KOPT-K1 (cell line): ENCODE measurements around the gene DNASE1L2.

Experiments
- H3K27ac ChIP-seq: fragments of 200-600 bp; sonication (generic); 2 replicates; pipeline ENCODE4 v1.5.1; 2016; ENCODE audit warnings: antibody characterized with exemption, mild to moderate bottlenecking, low read depth, low read length; ENCODE audit not compliant: poor library complexity, severe bottlenecking
- H3K36me3 ChIP-seq: fragments of 200-600 bp; sonication (generic); 2 replicates; pipeline ENCODE4 v1.5.1; 2017; ENCODE audit warnings: antibody characterized with exemption, mild to moderate bottlenecking, low read length, moderate library complexity; ENCODE audit not compliant: insufficient read depth
- H3K9me3 ChIP-seq: fragments of 200-600 bp; sonication (generic); 2 replicates; pipeline ENCODE4 v1.5.1; 2017; ENCODE audit warnings: antibody characterized with exemption, low read length, mild to moderate bottlenecking; ENCODE audit not compliant: insufficient read depth, poor library complexity, severe bottlenecking

The DNASE1L2 gene

DNA sequence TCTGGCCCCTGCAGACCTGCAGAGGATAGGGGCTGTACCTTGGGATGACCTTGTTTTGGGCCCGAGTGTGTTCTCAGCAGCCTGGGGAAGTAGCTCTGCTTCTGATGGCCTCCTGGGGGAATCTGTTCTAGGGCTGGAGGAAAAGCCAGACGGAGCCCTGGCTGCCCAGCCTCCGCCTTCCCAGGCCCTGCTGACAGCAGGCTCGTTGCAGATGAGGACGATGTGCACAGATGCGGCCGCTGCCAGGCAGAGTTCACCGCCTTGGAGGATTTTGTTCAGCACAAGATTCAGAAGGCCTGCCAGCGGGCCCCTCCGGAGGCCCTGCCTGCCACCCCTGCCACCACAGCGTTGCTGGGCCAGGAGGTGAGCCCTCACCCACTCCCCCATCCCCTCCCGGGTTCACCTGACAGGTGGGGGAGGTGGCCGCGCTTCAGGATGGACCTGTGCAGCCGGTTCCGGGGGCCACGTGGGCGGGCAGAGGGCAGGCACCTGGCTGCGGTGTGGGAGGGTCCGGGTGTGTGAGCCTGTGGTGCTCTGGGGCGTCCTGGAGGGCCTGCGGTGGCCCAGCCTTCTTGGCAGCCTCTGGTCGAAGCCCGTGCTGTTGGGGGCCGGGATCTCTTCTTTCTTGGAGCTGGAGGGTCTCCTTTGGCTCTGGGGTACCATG, 8.0 kb upstream of the DNASE1L2 start:
- Histone ChIP-seq H3K9me3 (no peaks in the 10 kb centered on the region), H3K36me3 (peaks cover 65% of the 10 kb centered on the region), H3K27ac (no peak overlapping the region)

DNA sequence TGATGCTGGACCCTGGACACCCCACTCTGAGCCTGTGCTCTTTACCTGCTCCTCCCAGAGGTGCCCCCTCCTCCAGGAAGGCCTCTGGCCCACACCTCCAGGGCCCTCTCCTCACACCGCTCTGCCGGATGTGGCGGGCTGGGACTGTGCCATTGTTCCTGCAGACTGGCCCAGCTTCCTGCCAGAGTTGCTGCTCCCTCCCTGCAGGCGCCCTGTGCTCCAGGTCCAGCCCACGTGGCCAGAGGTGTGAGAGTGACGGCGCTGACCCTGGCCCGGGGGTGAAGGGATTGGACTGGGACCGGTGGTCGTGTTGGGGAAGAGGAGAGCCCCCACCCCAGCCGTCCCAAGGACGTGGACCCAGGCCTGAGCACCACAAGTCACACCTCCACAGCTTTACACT, 7.2 kb upstream of the DNASE1L2 start:
- no peak overlapping the region for H3K27ac ChIP-seq
- no peaks in the 10 kb centered on the region for H3K9me3 ChIP-seq
- H3K36me3 ChIP-seq, result peaks cover 73% of the 10 kb centered on the region

DNA sequence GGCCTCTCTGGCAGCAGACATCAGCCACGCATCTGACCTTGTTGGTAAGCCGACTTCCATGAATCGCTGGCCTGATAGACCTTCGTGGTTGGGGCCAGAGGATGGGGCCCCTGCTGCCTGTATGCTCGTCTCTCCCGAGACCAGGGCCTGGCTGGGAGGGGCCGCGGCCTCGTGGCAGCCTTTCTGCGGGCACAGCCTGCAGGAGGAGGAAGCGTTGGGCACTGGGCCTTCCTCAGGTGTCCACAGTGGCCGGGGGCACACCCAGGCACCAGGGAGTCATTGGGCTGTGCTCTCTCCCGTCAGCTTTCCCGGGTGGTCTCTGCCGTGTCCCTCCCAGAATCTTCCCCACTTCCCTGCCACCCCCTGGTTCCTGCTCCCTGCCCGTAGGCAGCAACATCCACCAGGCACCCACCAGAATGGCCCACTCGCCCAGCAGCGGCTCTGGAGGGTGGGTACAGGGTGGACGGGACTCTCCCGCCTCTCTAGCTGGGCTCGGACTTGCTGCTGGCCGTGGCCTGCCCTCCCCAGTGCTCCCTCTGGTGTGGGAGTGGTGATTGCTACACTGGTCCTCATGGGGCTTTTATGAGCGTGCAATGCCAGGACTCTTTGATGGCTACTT, 6.5 kb upstream of the DNASE1L2 start:
- peaks cover 80% of the 10 kb centered on the region for H3K36me3 ChIP-seq
- no peak overlapping the region for H3K27ac ChIP-seq
- no peaks in the 10 kb centered on the region for H3K9me3 ChIP-seq

DNA sequence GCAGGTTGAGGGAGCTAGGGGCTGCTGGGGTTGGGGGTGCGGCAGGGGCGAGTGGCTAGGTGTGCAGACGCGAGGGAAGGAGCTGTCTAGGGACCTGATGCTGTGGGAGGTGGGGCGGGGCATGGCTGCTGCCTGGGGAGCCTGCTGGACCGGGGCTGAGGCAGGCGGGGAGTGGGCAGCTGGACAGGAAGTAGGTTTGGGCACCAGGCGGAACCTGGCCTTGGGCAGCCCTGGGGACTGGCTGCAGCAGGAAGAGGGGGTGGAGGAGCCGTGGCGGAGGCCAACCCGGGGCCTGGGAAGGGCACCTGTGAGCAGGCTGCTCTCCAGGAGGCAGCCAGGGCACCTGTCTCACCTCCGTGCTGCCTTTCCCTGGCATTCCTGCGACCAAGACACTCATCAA, 5.9 kb upstream of the DNASE1L2 start:
- peaks cover 86% of the 10 kb centered on the region for H3K36me3 ChIP-seq
- no peak overlapping the region for H3K27ac ChIP-seq
- no peaks in the 10 kb centered on the region for H3K9me3 ChIP-seq

DNA sequence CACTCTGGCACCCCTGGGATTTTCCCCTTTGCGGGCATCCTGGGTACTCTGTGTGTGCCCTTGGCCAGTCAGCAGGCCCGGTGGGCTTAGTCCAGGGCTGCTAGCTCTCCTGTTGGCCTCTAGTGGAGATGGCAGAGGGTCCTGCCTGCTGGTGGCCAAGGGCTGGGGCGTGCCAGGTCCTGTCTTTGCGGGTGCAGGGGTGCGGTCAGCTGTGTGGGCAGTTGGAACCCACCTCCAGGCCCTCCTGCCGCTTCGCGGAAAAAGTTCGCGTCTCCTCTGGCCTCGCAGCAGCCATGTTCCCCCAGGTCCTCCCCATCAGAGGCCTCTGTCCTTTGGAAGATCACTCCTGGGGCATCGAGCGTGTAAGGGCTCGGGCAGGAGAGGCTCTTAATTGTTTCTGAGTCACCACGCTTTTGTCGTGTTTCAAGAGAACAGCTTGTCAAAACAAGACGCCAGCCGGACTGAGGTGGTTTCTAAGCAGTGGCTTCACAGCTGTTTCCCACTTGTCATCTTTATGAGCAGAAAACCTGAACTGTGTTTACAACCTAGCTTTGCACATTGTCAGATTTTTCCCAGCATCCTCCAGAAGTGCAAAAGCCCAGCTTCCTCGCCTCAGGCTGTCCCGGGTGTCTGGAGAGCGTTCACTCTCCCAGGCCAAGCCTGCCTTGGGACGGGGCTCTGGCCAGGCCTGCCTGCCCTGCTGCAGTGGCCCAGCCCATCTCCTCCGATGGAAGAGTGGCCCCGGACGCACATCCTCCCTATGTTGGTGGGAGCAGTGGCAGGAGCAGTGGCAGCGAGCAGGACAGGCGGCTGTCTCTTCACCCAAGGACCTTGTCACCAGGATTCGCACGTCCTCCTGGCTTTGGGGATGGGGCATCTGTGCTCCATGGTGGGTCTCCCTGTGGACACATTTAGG, 5.0 kb upstream of the DNASE1L2 start:
- H3K9me3 ChIP-seq, result no peaks in the 10 kb centered on the region
- H3K27ac ChIP-seq, result no peak overlapping the region
- H3K36me3 ChIP-seq, result peaks cover 93% of the 10 kb centered on the region

DNA sequence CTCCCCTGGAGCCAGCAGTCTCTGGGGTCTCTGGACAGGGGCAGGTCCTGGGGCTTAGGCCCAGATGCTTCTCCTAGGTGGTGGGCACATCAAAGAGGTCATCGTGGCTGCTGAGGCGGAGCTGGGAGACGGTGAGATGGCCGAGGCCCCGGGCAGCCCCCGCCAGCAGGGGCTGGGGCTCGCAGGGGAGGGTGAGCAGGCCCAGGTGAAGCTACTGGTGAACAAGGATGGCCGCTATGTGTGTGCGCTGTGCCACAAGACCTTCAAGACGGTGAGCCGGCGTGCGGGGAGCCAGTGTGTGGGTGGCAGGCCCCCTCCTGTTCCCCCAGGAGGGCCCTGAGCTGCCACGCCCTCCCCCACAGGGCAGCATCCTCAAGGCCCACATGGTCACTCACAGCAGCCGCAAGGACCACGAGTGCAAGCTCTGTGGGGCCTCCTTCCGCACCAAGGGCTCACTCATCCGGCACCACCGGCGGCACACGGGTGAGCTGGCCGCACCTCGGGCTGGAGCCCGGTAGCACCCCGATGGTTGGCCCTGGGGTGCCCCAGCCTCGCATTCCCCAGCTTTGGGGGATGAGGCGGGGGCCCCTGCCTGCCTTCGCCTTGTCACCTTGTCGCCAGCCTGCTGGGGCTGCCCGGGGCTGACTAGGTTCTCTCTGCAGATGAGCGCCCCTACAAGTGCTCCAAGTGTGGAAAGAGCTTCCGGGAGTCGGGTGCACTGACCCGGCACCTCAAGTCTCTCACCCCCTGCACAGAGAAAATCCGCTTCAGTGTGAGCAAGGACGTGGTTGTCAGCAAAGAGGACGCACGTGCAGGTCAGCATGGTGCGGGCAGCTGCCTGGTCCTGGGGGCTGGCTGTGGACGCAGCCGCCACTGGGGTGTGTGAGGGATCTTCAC, 3.9 kb upstream of the DNASE1L2 start:
- H3K36me3 ChIP-seq, result peaks cover 88% of the 10 kb centered on the region
- no peak overlapping the region for H3K27ac ChIP-seq
- H3K9me3 ChIP-seq, result no peaks in the 10 kb centered on the region

DNA sequence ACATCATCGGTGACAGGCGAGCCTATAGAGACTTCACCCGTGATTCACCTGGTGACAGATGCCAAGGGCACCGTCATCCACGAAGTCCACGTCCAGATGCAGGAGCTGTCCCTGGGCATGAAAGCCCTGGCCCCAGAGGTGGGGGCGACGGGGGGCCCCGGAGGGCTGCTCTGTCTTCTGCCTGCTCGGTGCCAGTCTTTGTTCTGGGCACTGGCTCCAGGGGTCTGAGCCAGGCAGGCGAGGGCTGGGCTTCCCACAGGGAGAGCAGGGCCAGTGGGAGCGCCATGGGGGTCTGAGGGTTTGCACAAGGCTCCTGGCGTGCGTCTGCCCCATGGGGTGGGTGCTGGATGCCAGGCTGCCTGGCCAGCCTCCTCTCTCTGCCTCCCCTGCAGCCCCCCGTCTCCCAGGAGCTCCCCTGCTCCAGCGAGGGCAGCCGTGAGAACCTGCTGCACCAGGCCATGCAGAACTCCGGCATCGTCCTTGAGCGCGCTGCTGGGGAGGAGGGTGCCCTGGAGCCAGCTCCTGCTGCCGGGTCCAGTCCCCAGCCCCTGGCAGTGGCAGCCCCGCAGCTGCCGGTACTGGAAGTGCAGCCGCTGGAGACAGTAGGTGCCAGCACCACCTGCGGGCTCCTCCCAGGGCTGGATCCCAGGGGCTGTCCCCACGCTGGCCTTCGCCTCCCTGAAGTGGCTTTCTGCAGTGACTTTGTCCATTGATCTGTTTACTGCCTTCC, 3.0 kb upstream of the DNASE1L2 start:
- Histone ChIP-seq H3K36me3 (peaks cover 92% of the 10 kb centered on the region), H3K9me3 (no peaks in the 10 kb centered on the region), H3K27ac (no peak overlapping the region)

DNA sequence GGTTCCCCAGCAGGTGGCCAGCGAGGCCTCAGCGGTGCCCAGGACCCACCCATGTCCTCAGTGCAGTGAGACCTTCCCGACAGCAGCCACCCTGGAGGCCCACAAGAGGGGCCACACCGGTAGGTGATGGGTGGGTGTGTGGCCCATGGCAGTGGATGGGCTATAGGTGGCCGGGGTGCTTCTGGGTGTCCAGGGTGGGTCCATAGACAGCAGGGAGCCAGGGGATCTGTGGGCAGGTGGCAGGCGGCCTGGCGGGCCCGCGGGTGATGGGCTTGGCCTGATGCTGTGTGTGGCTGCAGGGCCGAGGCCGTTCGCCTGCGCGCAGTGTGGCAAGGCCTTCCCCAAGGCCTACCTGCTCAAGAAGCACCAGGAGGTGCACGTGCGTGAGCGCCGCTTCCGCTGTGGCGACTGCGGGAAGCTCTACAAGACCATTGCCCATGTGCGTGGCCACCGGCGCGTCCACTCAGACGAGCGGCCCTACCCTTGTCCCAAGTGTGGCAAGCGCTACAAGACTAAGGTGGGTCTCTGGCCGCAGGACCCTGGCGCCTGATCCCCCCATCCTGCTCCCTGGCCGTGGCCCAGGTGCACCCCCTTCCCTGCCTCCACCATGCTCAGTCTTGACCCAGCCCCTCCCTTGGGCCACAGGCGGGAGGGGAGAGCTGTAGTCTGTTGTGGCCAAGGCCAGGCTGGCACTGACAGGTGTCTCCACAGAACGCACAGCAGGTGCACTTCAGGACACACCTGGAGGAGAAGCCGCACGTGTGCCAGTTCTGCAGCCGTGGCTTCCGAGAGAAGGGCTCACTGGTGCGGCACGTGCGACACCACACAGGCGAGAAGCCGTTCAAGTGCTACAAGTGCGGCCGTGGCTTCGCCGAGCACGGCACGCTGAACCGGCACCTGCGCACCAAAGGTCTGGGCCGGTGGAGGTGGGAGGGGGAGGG, 2.1 kb upstream of the DNASE1L2 start:
- peaks cover 92% of the 10 kb centered on the region for H3K36me3 ChIP-seq
- H3K9me3 ChIP-seq, result no peaks in the 10 kb centered on the region
- no peak overlapping the region for H3K27ac ChIP-seq

DNA sequence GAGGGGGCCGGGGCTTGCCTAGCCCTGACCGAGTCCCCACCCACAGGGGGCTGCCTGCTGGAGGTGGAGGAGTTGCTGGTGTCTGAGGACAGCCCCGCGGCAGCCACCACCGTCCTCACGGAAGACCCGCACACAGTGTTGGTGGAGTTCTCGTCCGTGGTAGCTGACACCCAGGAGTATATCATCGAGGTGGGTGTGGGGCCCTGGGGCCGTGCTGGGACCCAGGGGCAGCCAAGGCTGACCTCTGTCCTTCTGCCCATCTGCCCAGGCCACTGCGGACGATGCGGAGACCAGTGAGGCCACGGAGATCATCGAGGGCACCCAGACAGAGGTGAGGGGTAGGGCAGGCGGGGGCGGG, 1.5 kb upstream of the DNASE1L2 start:
- H3K36me3 ChIP-seq, result peaks cover 92% of the 10 kb centered on the region

DNA sequence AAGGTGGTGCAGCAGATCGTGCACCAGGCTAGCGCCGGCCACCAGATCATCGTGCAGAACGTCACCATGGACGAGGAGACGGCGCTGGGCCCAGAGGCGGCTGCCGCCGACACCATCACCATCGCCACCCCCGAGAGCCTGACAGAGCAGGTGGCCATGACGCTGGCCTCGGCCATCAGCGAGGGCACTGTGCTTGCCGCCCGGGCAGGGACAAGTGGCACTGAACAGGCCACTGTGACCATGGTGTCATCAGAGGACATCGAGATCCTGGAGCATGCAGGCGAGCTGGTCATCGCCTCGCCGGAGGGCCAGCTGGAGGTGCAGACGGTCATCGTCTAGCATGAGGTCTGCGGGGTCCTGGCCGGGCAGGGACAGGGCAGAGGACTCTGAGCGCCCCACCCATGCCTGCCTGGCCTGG, 1.0 kb upstream of the DNASE1L2 start:
- Histone ChIP-seq H3K36me3 (peaks cover 90% of the 10 kb centered on the region), H3K27ac (no peak overlapping the region), H3K9me3 (no peaks in the 10 kb centered on the region)

More for the DNA sequence above, 1.5 kb upstream of the DNASE1L2 start:
- H3K9me3 ChIP-seq, result no peaks in the 10 kb centered on the region
- H3K27ac ChIP-seq, result no peak overlapping the region

DNA sequence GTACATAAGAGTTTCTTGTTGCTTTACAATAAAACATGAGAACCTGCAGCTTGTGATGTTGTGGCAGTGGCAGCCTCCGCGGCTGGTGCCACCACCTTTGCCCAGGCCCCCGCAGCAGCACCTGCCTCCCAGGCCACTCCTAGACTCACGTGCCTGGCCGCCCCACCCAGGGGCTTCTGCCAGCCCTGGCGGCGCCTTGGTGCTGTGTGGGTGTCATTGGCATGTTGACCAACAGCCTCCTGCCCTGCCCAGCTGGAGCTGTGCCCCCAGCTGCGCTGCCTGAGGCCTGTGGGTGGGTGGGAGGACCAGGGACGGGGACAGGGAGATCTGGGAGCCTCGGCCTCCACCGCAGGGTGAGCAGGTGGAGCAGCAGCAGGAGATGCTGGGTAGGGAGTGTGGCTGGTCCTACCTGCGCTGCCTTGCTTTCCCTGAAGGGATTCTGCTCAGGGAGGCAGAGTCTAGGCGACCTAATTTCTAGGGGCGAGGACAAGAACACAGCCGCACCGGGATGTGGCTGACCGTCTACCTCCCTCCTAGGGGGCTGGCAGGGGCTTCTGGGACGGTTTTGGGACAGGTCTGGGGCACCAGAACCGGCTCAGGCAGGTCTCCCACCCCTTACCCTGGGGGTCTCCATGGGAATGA, 428 bp upstream of the DNASE1L2 start:
- no peak overlapping the region for H3K27ac ChIP-seq
- no peaks in the 10 kb centered on the region for H3K9me3 ChIP-seq
- peaks cover 84% of the 10 kb centered on the region for H3K36me3 ChIP-seq

DNA sequence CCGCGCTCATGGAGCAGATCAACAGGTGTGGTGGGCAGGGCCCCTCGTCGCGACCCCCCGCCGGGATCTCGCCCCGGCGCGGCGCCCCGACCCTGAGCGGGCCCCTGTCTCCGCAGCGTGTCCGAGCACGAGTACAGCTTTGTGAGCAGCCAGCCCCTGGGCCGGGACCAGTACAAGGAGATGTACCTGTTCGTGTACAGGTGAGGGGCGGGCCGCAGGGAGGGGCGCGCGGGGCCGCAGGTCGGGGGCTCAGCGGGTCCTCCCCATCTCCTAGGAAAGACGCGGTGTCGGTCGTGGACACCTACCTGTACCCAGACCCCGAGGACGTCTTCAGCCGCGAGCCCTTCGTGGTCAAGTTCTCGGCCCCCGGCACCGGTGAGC, 848 bp downstream of the DNASE1L2 start:
- H3K9me3 ChIP-seq, result no peaks in the 10 kb centered on the region
- peaks cover 80% of the 10 kb centered on the region for H3K36me3 ChIP-seq
- H3K27ac ChIP-seq, result no peak overlapping the region

DNA sequence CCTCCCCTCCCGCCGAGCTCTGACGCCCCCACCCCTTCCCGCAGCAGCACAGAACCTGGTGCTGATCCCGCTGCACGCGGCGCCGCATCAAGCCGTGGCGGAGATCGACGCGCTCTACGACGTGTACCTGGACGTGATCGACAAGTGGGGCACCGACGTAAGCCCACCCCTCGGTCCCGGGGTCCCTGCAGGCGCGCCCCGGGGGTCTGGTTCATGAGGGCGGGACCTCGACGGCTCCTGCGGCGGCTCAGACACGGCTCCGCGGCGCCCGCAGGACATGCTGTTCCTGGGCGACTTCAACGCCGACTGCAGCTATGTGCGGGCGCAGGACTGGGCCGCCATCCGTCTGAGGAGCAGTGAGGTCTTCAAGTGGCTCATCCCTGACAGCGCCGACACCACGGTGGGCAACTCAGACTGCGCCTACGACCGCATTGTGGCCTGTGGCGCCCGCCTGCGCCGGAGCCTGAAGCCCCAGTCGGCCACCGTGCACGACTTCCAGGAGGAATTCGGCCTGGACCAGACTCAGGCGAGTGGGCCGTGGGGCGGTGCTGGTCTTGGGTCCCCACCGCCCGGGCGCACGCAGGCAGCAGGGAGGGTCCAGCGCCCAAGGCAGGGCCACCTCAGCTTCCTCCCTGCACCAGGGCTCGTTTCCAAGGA, 1.4 kb downstream of the DNASE1L2 start:
- peaks cover 80% of the 10 kb centered on the region for H3K36me3 ChIP-seq
- no peaks in the 10 kb centered on the region for H3K9me3 ChIP-seq
- no peak overlapping the region for H3K27ac ChIP-seq
